ENCODE results near the gene TRMT10B. TPM values are rescaled to one million over a fixed set of nuclear protein-coding genes. Genes with fewer than 3 reads are reported as not detected.
A peak's percentile ranks its signal among the peaks of the same experiment; 100 is the strongest.

TRMT10B gene
- polyA plus RNA-seq, 2 of the 4 experiments (the other 2 are of a cell fraction): 6.5 to 10.1 TPM

GRCh38 chr9:37784616-37785483 is 31.2 kb downstream of the TRMT10B start, which contains the start of gene EXOSC3 (continued):
- no peak for TF ChIP-seq ESRRA (IDR thresholded peaks at IDR 0.05; ENCODE audit: borderline replicate concordance, low read length)
- TF ChIP-seq, protein P1, sequence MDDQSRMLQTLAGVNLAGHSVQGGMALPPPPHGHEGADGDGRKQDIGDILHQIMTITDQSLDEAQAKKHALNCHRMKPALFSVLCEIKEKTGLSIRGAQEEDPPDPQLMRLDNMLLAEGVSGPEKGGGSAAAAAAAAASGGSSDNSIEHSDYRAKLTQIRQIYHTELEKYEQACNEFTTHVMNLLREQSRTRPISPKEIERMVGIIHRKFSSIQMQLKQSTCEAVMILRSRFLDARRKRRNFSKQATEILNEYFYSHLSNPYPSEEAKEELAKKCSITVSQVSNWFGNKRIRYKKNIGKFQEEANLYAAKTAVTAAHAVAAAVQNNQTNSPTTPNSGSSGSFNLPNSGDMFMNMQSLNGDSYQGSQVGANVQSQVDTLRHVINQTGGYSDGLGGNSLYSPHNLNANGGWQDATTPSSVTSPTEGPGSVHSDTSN (IDR thresholded peaks at IDR 0.05): peak; percentile 25; the same call in 1 of the 2 replicates
- peak; percentile 65 for TF ChIP-seq PHF8 (IDR thresholded peaks at IDR 0.05; ENCODE audit: borderline replicate concordance, low read depth)
- no peak for TF ChIP-seq RFX5 (IDR thresholded peaks at IDR 0.05)
- TF ChIP-seq MYC (IDR thresholded peaks at IDR 0.05; ENCODE audit: borderline replicate concordance, low read length): 0 out of 2 replicates have a peak, but pooled peaks have one; percentile 75
- TF ChIP-seq JUN (IDR thresholded peaks at IDR 0.05): peak; percentile 53 to 93; a peak in 4 of 5 replicates
- peak; percentile 19; the same call in 2 of the 3 replicates for TF ChIP-seq SMC3 (IDR thresholded peaks at IDR 0.05)
- TF ChIP-seq POLR2A (IDR thresholded peaks at IDR 0.05; ENCODE audit: low read length): peak; percentile 92
- no peak for TF ChIP-seq ELK1 (IDR thresholded peaks at IDR 0.05; ENCODE audit: low read depth, low read length)
- no peak for TF ChIP-seq SREBF2 (IDR thresholded peaks at IDR 0.05)
- no peak for TF ChIP-seq HEYL (CRISPR knock-in tag; IDR thresholded peaks at IDR 0.05)

GRCh38 chr9:37787059-37787458 is 33.5 kb downstream of the TRMT10B start:
- Histone ChIP-seq H3K9me3 (no peaks in the 10 kb centered on the region), H3K4me2 (no peak overlapping the region), H3K4me3 (no peak overlapping the region), H3K4me1 (peaks cover 19% of the 10 kb centered on the region), H3K27ac (no peak overlapping the region)
- FAIRE-seq: no peak
- CTCF ChIA-PET: no interaction called here
- DNase-seq (ENCODE audit: low read depth in 1 of 2, low spot score in 1 of 2): no peak
- no peak for ATAC-seq
- TF ChIP-seq HDAC2 (IDR thresholded peaks at IDR 0.05) (no peak), FOSB (CRISPR knock-in tag; IDR thresholded peaks at IDR 0.05) (no peak), POLR2A (IDR thresholded peaks at IDR 0.05; ENCODE audit: low read length) (no peak), ZSCAN20 (CRISPR knock-in tag; IDR thresholded peaks at IDR 0.05) (no peak), ZNF302 (CRISPR knock-in tag; IDR thresholded peaks at IDR 0.05) (no peak), ELK1 (IDR thresholded peaks at IDR 0.05; ENCODE audit: low read depth, low read length) (no peak), ESRRA (IDR thresholded peaks at IDR 0.05; ENCODE audit: borderline replicate concordance, low read length) (no peak), FOXS1 (CRISPR knock-in tag; IDR thresholded peaks at IDR 0.05) (no peak), CHD4 (IDR thresholded peaks at IDR 0.05; ENCODE audit: borderline replicate concordance) (no peak), KDM5A (IDR thresholded peaks at IDR 0.05) (no peak)
- TF ChIP-seq, protein P2, sequence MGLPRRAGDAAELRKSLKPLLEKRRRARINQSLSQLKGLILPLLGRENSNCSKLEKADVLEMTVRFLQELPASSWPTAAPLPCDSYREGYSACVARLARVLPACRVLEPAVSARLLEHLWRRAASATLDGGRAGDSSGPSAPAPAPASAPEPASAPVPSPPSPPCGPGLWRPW (IDR thresholded peaks at IDR 0.05): no peak
- TF ChIP-seq, protein P3, sequence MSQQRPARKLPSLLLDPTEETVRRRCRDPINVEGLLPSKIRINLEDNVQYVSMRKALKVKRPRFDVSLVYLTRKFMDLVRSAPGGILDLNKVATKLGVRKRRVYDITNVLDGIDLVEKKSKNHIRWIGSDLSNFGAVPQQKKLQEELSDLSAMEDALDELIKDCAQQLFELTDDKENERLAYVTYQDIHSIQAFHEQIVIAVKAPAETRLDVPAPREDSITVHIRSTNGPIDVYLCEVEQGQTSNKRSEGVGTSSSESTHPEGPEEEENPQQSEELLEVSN (IDR thresholded peaks at IDR 0.05; ENCODE audit: borderline replicate concordance, low read depth): no peak
- WGBS (ENCODE audit: missing lambda C conversion rate): over 99% methylated on average over 45 of the region's 45 CpGs
- POLR2A ChIA-PET: no interaction called here

All from A549 (cell line).